Activated CD8-positive, alpha-beta memory T cell treated with anti-CD3 and anti-CD28 coated beads, Interleukin-2, amount 50 U/mL, for 4 hours (primary cell): ENCODE data around the gene BRIP1.
"Not testable (repeated sequence)": the region's sequence is repeated elsewhere in the genome, so short reads cannot be mapped to it uniquely, and the experiment has no call there.

Experiments used
- DNase-seq: peaks from one replicate; pipeline ENCODE4 v3.0.0-alpha.2; 2020

Gene BRIP1

GRCh38 chr17:61826866-61827265, 36.5 kb downstream of the BRIP1 start:
- not testable (repeated sequence) for DNase-seq

GRCh38 chr17:61826198-61826597, 37.1 kb downstream of the BRIP1 start:
- DNase-seq, result not testable (repeated sequence)

GRCh38 chr17:61825448-61826137, 37.7 kb downstream of the BRIP1 start:
- no peak for DNase-seq

- no peak for DNase-seq
Measured at GRCh38 chr17:61822326-61823285, 40.7 kb downstream of the BRIP1 start.

- DNase-seq, result no peak
Measured at GRCh38 chr17:61821655-61822054, 41.7 kb downstream of the BRIP1 start.

GRCh38 chr17:61819265-61819664, 44.1 kb downstream of the BRIP1 start:
- DNase-seq, result not testable (repeated sequence)

- DNase-seq, result no peak
Measured at GRCh38 chr17:61818225-61818624, 45.1 kb downstream of the BRIP1 start.

GRCh38 chr17:61817452-61817851, 45.9 kb downstream of the BRIP1 start:
- DNase-seq, result no peak

- no peak for DNase-seq
Measured at GRCh38 chr17:61816538-61816937, 46.8 kb downstream of the BRIP1 start.

- no peak for DNase-seq
Measured at GRCh38 chr17:61815863-61816503, 47.3 kb downstream of the BRIP1 start.

- no peak for DNase-seq
Measured at GRCh38 chr17:61814485-61814884, 48.8 kb downstream of the BRIP1 start.

- DNase-seq, result no peak
Measured at GRCh38 chr17:61813211-61813610, 50.1 kb downstream of the BRIP1 start.

GRCh38 chr17:61812747-61813146, 50.6 kb downstream of the BRIP1 start:
- DNase-seq, result no peak

- DNase-seq, result no peak
Measured at GRCh38 chr17:61809816-61810392, 53.4 kb downstream of the BRIP1 start.

- DNase-seq, result no peak
Measured at GRCh38 chr17:61808442-61808841, 54.9 kb downstream of the BRIP1 start.

GRCh38 chr17:61806936-61807335, 56.4 kb downstream of the BRIP1 start:
- DNase-seq, result no peak

- no peak for DNase-seq
Measured at GRCh38 chr17:61806081-61806828, 57.1 kb downstream of the BRIP1 start.

- DNase-seq, result no peak
Measured at GRCh38 chr17:61805399-61805798, 57.9 kb downstream of the BRIP1 start.

- DNase-seq, result no peak
Measured at GRCh38 chr17:61803796-61804195, 59.5 kb downstream of the BRIP1 start.

GRCh38 chr17:61803216-61803615, 60.1 kb downstream of the BRIP1 start:
- no peak for DNase-seq

- no peak for DNase-seq
Measured at GRCh38 chr17:61799812-61800484, 63.4 kb downstream of the BRIP1 start.

GRCh38 chr17:61797283-61797682, 66.0 kb downstream of the BRIP1 start:
- no peak for DNase-seq
